Measurements from ENCODE around the gene IRF7.

DNA sequence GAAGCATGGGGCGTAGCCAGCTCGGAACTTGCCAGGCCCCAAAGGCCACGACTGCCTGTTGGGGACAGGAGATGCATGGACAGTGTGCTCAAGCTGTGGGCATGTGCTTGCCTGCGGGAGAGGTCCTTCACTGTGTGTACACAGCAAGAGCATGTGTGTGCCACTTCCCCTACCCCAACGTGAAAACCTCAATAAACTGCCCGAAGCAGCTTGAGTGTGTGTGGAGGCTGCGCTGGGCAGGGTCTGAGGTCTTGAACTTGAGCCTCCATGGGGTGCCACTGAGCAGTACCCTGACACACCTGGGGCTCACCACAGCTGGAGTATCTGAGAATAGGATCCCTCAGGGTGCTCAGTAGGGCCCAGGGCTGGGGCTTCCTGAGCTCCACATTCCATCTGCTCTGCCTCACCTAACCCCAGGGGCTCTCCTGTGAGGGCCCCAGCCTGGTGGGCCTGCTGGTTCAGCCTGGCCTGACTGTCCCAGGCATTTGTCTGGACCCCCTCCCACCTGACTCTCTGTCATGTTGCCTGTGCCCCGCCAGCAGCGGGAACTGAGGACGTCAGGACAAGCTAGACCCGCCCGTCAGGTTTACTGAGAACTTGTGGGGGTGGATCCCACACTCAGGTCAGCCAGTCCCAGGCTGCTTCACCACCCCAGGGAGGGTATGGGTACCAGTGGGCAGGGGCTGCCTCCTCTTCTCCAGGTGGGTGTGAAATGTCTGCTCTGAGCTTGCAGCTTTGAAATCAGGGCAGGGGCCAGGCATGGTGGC, 51.8 kb downstream of the IRF7 start:
- no peak for TF ChIP-seq EZH2 (IDR thresholded peaks at IDR 0.05)
- TF ChIP-seq POLR2AphosphoS5 (IDR thresholded peaks at IDR 0.05; ENCODE audit: borderline replicate concordance, low read depth, low read length) = no peak
